Endodermal cell (in vitro differentiated cells): ENCODE measurements around the gene NEDD4L. TPM values are rescaled to one million over a fixed set of nuclear protein-coding genes. Genes with fewer than 3 reads are reported as not detected.

ENCODE experiments used
- DNase-seq: peaks from one replicate; pipeline ENCODE4 v3.0.0-alpha.2; 2017
- H3K27ac ChIP-seq: 2 replicates; pipeline ENCODE4 v1.5.1; 2013; ENCODE audit warnings: mild to moderate bottlenecking, low read depth, low read length, moderate library complexity
- H3K27me3 ChIP-seq: 2 replicates; pipeline ENCODE4 v1.6.1; 2013; ENCODE audit warnings: mild to moderate bottlenecking, low read length, moderate library complexity; ENCODE audit not compliant: insufficient read depth, control insufficient read depth, poor library complexity, severe bottlenecking
- H3K36me3 ChIP-seq: 2 replicates; pipeline ENCODE4 v1.7.0; 2013; ENCODE audit warnings: mild to moderate bottlenecking, low read length, moderate library complexity; ENCODE audit not compliant: control insufficient read depth, insufficient read depth
- H3K4me1 ChIP-seq: one replicate; pipeline ENCODE4 v1.7.0; 2013; ENCODE audit warnings: low read length; ENCODE audit not compliant: control insufficient read depth, insufficient read depth
- H3K4me3 ChIP-seq: 2 replicates; pipeline ENCODE4 v1.5.1; 2013; ENCODE audit warnings: mild to moderate bottlenecking, low read length, moderate library complexity
- H3K9ac ChIP-seq: 2 replicates; pipeline ENCODE4 v1.6.1; 2013; ENCODE audit warnings: mild to moderate bottlenecking, low read length, moderate library complexity; ENCODE audit not compliant: poor library complexity, severe bottlenecking; ENCODE audit errors: extremely low read depth
- H3K9me3 ChIP-seq: 2 replicates; pipeline ENCODE4 v1.6.1; 2013; ENCODE audit warnings: mild to moderate bottlenecking, low read length, moderate library complexity; ENCODE audit not compliant: control insufficient read depth
- H3K27ac Mint-ChIP-seq: 2 replicates; pipeline ENCODE4 v1.8.0; 2020; ENCODE audit warnings: mixed read lengths
- H3K27me3 Mint-ChIP-seq: 2 replicates; pipeline ENCODE4 v1.8.0; 2021; ENCODE audit warnings: mild to moderate bottlenecking, mixed read lengths; ENCODE audit not compliant: insufficient read depth
- H3K36me3 Mint-ChIP-seq: 2 replicates; pipeline ENCODE4 v1.8.0; 2020; ENCODE audit warnings: low read depth, mixed read lengths
- H3K4me1 Mint-ChIP-seq: 2 replicates; pipeline ENCODE4 v1.8.0; 2020; ENCODE audit warnings: mixed read lengths
- H3K4me3 Mint-ChIP-seq: 2 replicates; pipeline ENCODE4 v1.8.0; 2020; ENCODE audit warnings: mild to moderate bottlenecking, moderate library complexity, mixed read lengths
- H3K9me3 Mint-ChIP-seq: 2 replicates; pipeline ENCODE4 v1.8.0; 2020; ENCODE audit warnings: mild to moderate bottlenecking, mixed read lengths
- WGBS, 2 experiments: methylation state at CpG; one replicate each; pipeline versions ENCODE4 v1.1.5 to v1.1.7; 2013; ENCODE audit warnings: missing lambda C conversion rate in 2 of 2, mixed read lengths in 1 of 2; ENCODE audit not compliant: insufficient coverage in 1 of 2, insufficient read length in 1 of 2; 5-methylcytosine and 5-hydroxymethylcytosine counted together
- total RNA-seq, 2 donors: library from RNA; stranded (reverse); fragmentation: NEBNext Ultra II Directional in 1 of 2; extraction: Animal tissue kit (Norgen Biotek cat#: 25700) in 1 of 2; gene quantifications; 2 replicates in 1 of 2; 3 replicates in 1 of 2; pipeline ENCODE4 v1.2.1, GENCODE V29; 2021
- TF ChIP-seq, protein P1 (sequence below): fragments of 200-600 bp; sonication (generic); conservative IDR thresholded peaks from 2 replicates; pipeline ENCODE4 v1.5.0; 2021; ENCODE audit warnings: antibody characterized with exemption, mild to moderate bottlenecking

The NEDD4L gene
- total RNA-seq, 2 donors from 2014 or later: 70.5 to 75.3 TPM

- no peaks in the 10 kb centered on the region for H3K9me3 ChIP-seq
- no peak overlapping the region for H3K4me3 ChIP-seq
- no peaks in the 10 kb centered on the region for H3K9me3 Mint-ChIP-seq
- peaks cover 26% of the 10 kb centered on the region for H3K27me3 ChIP-seq
- no peaks in the 10 kb centered on the region for H3K36me3 Mint-ChIP-seq
- TF ChIP-seq, protein P1, sequence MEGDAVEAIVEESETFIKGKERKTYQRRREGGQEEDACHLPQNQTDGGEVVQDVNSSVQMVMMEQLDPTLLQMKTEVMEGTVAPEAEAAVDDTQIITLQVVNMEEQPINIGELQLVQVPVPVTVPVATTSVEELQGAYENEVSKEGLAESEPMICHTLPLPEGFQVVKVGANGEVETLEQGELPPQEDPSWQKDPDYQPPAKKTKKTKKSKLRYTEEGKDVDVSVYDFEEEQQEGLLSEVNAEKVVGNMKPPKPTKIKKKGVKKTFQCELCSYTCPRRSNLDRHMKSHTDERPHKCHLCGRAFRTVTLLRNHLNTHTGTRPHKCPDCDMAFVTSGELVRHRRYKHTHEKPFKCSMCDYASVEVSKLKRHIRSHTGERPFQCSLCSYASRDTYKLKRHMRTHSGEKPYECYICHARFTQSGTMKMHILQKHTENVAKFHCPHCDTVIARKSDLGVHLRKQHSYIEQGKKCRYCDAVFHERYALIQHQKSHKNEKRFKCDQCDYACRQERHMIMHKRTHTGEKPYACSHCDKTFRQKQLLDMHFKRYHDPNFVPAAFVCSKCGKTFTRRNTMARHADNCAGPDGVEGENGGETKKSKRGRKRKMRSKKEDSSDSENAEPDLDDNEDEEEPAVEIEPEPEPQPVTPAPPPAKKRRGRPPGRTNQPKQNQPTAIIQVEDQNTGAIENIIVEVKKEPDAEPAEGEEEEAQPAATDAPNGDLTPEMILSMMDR: no peak
- 85 to 92% methylated on average over 14 to 16 of the region's 16 CpGs for WGBS, 2 experiments
- H3K27ac ChIP-seq: no peak overlapping the region
- peaks cover 4% of the 10 kb centered on the region for H3K27me3 Mint-ChIP-seq
- no peaks in the 10 kb centered on the region for H3K4me1 ChIP-seq
- no peak overlapping the region for H3K9ac ChIP-seq
- DNase-seq: peak; percentile 43
- no peaks in the 10 kb centered on the region for H3K36me3 ChIP-seq
- H3K27ac Mint-ChIP-seq: no peak overlapping the region
- no peaks in the 10 kb centered on the region for H3K4me1 Mint-ChIP-seq
- H3K4me3 Mint-ChIP-seq: no peak overlapping the region
These were observed 361.3 kb downstream of the NEDD4L start for GRCh38 chr18:58405107-58405898.

GRCh38 chr18:58407263-58407648 is 363.2 kb downstream of the NEDD4L start:
- TF ChIP-seq, protein P1: no peak
- Histone ChIP-seq H3K4me3 (no peak overlapping the region), H3K9me3 (no peaks in the 10 kb centered on the region), H3K27me3 (peaks cover 46% of the 10 kb centered on the region), H3K4me1 (peaks cover under 1% of the 10 kb centered on the region), H3K36me3 (no peaks in the 10 kb centered on the region), H3K27ac (no peak overlapping the region), H3K9ac (no peak overlapping the region)
- 79 to 95% methylated on average over 5 to 7 of the region's 7 CpGs for WGBS, 2 experiments
- peaks cover under 1% of the 10 kb centered on the region for H3K4me1 Mint-ChIP-seq
- no peaks in the 10 kb centered on the region for H3K9me3 Mint-ChIP-seq
- no peak for DNase-seq
- H3K36me3 Mint-ChIP-seq: no peaks in the 10 kb centered on the region
- no peak overlapping the region for H3K4me3 Mint-ChIP-seq
- no peak overlapping the region for H3K27ac Mint-ChIP-seq
- H3K27me3 Mint-ChIP-seq: peaks cover 4% of the 10 kb centered on the region

GRCh38 chr18:58407649-58408407 is 363.8 kb downstream of the NEDD4L start:
- 86 to 94% methylated on average over 6 of the region's 6 CpGs for WGBS, 2 experiments
- no peaks in the 10 kb centered on the region for H3K36me3 ChIP-seq
- DNase-seq: no peak
- H3K9me3 ChIP-seq: no peaks in the 10 kb centered on the region
- no peak overlapping the region for H3K4me3 ChIP-seq
- peaks cover 52% of the 10 kb centered on the region for H3K27me3 ChIP-seq
- peaks cover 6% of the 10 kb centered on the region for H3K4me1 Mint-ChIP-seq
- H3K36me3 Mint-ChIP-seq: no peaks in the 10 kb centered on the region
- no peaks in the 10 kb centered on the region for H3K9me3 Mint-ChIP-seq
- H3K27ac Mint-ChIP-seq: no peak overlapping the region
- H3K4me3 Mint-ChIP-seq: no peak overlapping the region
- peaks cover 6% of the 10 kb centered on the region for H3K4me1 ChIP-seq
- H3K9ac ChIP-seq: no peak overlapping the region
- no peak overlapping the region for H3K27ac ChIP-seq
- TF ChIP-seq, protein P1: peak; percentile 71
- H3K27me3 Mint-ChIP-seq: peaks cover 4% of the 10 kb centered on the region
